Activated CD8-positive, alpha-beta T cell treated with anti-CD3 and anti-CD28 coated beads for 36 hours (primary cell): Measurements from ENCODE around the gene DDB1. TPM values are rescaled to one million over a fixed set of nuclear protein-coding genes. Genes with fewer than 3 reads are reported as not detected.

ENCODE experiments used
- ATAC-seq: fragments of 200-7000 bp; cut with Tn5 transposase; one replicate; pipeline ENCODE4 v1.10.0; 2021; ENCODE audit warnings: mild to moderate bottlenecking, moderate library complexity
- CTCF ChIA-PET: fragments of 350-600 bp; sonication (Branson Sonifier 250); formaldehyde crosslinking; loops from one replicate; lab custom pipeline; 2021; ENCODE audit warnings: antibody characterized with exemption; lab: Charles Lee
- POLR2A ChIA-PET: fragments of 350-600 bp; sonication (Branson Sonifier 250); formaldehyde crosslinking; loops from one replicate; lab custom pipeline; 2021; ENCODE audit warnings: antibody characterized with exemption; lab: Charles Lee
- DNase-seq: peaks from one replicate; pipeline ENCODE4 v3.0.0-alpha.2; 2020
- H3K27ac Mint-ChIP-seq: one replicate; pipeline ENCODE4 v1.8.0; 2021; ENCODE audit warnings: mild to moderate bottlenecking, mixed read lengths
- H3K27me3 Mint-ChIP-seq: one replicate; pipeline ENCODE4 v1.8.0; 2021; ENCODE audit warnings: mixed read lengths
- H3K36me3 Mint-ChIP-seq: one replicate; pipeline ENCODE4 v1.8.0; 2021; ENCODE audit warnings: low read depth, mixed read lengths
- H3K4me1 Mint-ChIP-seq: one replicate; pipeline ENCODE4 v1.8.0; 2021; ENCODE audit warnings: low read depth, mixed read lengths
- H3K4me3 Mint-ChIP-seq: one replicate; pipeline ENCODE4 v1.8.0; 2021; ENCODE audit warnings: mild to moderate bottlenecking, moderate library complexity, mixed read lengths
- H3K9me3 Mint-ChIP-seq: one replicate; pipeline ENCODE4 v1.8.0; 2021; ENCODE audit warnings: mixed read lengths
- intact Hi-C: fragments of 100-400 bp; cut with micrococcal nuclease; formaldehyde crosslinking; loops from one replicate; pipeline ENCODE4 v1.10.0; 2022
- total RNA-seq, 2 experiments: library from RNA; stranded (reverse); gene quantifications; one replicate each; pipeline ENCODE4 v1.2.3, GENCODE V29; 2021
- TF ChIP-seq, protein P1 (sequence below): fragments of 200-600 bp; IDR thresholded peaks from one replicate; pipeline ENCODE4 v1.8.0; 2022; ENCODE audit warnings: antibody characterized with exemption, mild to moderate bottlenecking

DDB1 gene
- total RNA-seq, 2 experiments from 2014 or later: 269 to 270 TPM

DNA sequence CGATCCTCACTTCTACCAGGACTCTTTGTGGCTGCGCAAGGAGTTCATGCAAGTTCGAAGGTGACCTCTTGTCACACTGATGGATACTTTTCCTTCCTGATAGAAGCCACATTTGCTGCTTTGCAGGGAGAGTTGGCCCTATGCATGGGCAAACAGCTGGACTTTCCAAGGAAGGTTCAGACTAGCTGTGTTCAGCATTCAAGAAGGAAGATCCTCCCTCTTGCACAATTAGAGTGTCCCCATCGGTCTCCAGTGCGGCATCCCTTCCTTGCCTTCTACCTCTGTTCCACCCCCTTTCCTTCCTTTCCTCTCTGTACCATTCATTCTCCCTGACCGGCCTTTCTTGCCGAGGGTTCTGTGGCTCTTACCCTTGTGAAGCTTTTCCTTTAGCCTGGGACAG, 35.7 kb upstream of the DDB1 start:
- DNase-seq: no peak
- intact Hi-C loops: no loop called here
- ATAC-seq: no peak
- Mint-ChIP-seq H3K4me3 (no peak overlapping the region), H3K4me1 (peaks cover 17% of the 10 kb centered on the region), H3K9me3 (no peaks in the 10 kb centered on the region), H3K27me3 (no peaks in the 10 kb centered on the region), H3K27ac (no peak overlapping the region), H3K36me3 (peaks cover 51% of the 10 kb centered on the region)
- TF ChIP-seq, protein P1, sequence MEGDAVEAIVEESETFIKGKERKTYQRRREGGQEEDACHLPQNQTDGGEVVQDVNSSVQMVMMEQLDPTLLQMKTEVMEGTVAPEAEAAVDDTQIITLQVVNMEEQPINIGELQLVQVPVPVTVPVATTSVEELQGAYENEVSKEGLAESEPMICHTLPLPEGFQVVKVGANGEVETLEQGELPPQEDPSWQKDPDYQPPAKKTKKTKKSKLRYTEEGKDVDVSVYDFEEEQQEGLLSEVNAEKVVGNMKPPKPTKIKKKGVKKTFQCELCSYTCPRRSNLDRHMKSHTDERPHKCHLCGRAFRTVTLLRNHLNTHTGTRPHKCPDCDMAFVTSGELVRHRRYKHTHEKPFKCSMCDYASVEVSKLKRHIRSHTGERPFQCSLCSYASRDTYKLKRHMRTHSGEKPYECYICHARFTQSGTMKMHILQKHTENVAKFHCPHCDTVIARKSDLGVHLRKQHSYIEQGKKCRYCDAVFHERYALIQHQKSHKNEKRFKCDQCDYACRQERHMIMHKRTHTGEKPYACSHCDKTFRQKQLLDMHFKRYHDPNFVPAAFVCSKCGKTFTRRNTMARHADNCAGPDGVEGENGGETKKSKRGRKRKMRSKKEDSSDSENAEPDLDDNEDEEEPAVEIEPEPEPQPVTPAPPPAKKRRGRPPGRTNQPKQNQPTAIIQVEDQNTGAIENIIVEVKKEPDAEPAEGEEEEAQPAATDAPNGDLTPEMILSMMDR: no peak
- POLR2A ChIA-PET: interaction anchor here (0.7 to 2.8 kb wide), 4 partner anchors 13 to 35 kb away, joined by 3 to 11 read pairs (median 3); partner anchors contain the start of genes DDB1 and TKFC
- CTCF ChIA-PET: interaction anchor here (1.0 to 2.7 kb wide), 5 partner anchors 10 to 67 kb away, joined by 3 to 24 read pairs (median 3); no protein-coding TSS in a partner anchor

DNA sequence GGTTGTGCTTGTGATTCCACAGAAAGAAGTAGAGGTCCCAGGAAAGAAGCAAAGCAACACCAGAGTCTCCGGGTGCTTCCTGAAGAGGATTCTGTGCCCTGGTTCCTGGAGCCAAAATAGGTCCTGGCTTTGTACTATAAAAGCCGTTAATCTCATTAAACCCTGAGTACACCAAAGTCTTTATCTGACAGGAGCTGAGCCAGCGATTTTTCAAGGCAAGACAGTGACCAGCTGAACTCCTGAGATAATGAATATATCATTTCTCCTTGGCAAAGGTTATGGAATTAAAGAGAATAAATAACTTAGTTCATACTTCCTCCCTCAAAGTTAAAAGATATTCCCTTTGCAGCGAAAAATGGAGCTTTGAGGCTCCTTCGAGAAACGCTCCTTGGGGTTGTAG, 34.5 kb upstream of the DDB1 start:
- no peaks in the 10 kb centered on the region for H3K27me3 Mint-ChIP-seq
- peaks cover 27% of the 10 kb centered on the region for H3K4me1 Mint-ChIP-seq
- intact Hi-C loops: no loop called here
- DNase-seq (no peak), ATAC-seq (no peak)
- TF ChIP-seq, protein P1: no peak
- H3K27ac Mint-ChIP-seq: no peak overlapping the region
- CTCF ChIA-PET: interaction anchor here (8.9 to 16.8 kb wide), 2 partner anchors 18 to 29 kb away, joined by 86 to 181 read pairs; partner anchors contain the start of genes DDB1 and TKFC
- no peaks in the 10 kb centered on the region for H3K9me3 Mint-ChIP-seq
- no peak overlapping the region for H3K4me3 Mint-ChIP-seq
- POLR2A ChIA-PET: interaction anchor here (0.8 to 2.8 kb wide), 5 partner anchors 18 to 208 kb away, joined by 3 to 11 read pairs (median 3); partner anchors contain the start of genes DDB1 and TKFC
- H3K36me3 Mint-ChIP-seq: peaks cover 54% of the 10 kb centered on the region

DNA sequence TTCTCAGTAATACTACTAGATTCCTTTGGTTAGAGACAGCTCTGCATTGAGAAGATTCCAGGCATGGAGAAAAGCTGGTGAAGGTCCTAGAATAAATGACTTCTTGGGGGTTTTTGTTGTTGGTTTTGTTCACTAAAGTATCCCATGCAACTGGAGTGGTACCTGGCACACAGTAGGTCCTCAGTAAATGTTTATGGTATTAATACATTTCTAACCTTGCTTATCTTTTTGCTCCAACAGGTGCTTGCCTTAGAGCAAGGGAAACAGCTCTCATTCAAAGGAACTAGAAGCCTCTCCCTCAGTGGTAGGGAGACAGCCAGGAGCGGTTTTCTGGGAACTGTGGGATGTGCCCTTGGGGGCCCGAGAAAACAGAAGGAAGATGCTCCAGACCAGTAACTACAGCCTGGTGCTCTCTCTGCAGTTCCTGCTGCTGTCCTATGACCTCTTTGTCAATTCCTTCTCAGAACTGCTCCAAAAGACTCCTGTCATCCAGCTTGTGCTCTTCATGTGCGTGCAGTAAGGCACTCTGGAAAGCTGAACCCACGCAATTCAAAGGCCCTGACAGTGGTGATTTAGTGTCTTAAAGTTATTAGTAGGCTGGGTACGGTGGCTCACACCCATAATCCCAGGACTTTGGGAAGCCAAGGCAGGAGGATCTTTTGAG, 31.2 kb upstream of the DDB1 start:
- ChIA-PET CTCF (interaction anchor here (3.5 to 16.8 kb wide), 3 partner anchors 21 to 71 kb away, joined by 17 to 181 read pairs (median 86); partner anchors contain the start of genes DDB1 and TKFC), POLR2A (interaction anchor here (0.6 to 6.5 kb wide), 11 partner anchors 11 to 414 kb away, joined by 3 to 59 read pairs (median 8); partner anchors contain the start of genes CPSF7, DDB1, SDHAF2 and TKFC)
- H3K27ac Mint-ChIP-seq: peak overlapping the region; percentile 3
- H3K27me3 Mint-ChIP-seq: no peaks in the 10 kb centered on the region
- peak overlapping the region; percentile 99 for H3K4me3 Mint-ChIP-seq
- H3K36me3 Mint-ChIP-seq: peaks cover 33% of the 10 kb centered on the region
- no peak for ATAC-seq
- no peaks in the 10 kb centered on the region for H3K9me3 Mint-ChIP-seq
- intact Hi-C loops: no loop called here
- H3K4me1 Mint-ChIP-seq: peaks cover 27% of the 10 kb centered on the region
- TF ChIP-seq, protein P1: no peak
- DNase-seq: no peak

DNA sequence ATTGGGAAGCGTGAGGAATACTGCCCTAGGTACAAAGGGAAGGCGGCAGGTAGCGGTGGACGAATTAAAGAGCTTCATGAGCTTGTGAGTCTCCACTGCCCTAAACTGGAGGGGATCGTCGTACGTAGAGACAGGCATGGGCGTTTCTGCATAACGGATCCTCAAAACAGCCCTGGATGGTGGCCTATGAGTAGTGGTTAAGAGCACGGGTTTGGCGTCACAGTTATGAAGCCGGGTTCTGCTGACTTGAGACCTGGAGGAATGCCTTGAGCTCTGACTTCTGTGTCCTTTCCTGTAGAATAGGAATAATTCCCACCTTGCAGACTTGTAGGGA, 29.6 kb upstream of the DDB1 start:
- no peaks in the 10 kb centered on the region for H3K9me3 Mint-ChIP-seq
- ChIA-PET CTCF (interaction anchor here (1.0 to 16.8 kb wide), 9 partner anchors 9 to 83 kb away, joined by 4 to 181 read pairs (median 8); partner anchors contain the start of genes DDB1, TKFC and TMEM216), POLR2A (interaction anchor here (0.8 to 6.5 kb wide), 18 partner anchors 8 to 447 kb away, joined by 3 to 59 read pairs (median 8); partner anchors contain the start of genes CPSF7, DDB1, SDHAF2 and TKFC)
- H3K36me3 Mint-ChIP-seq: peaks cover 22% of the 10 kb centered on the region
- peak; percentile 55 for DNase-seq
- H3K27me3 Mint-ChIP-seq: no peaks in the 10 kb centered on the region
- H3K4me3 Mint-ChIP-seq: peak overlapping the region; percentile 99
- H3K4me1 Mint-ChIP-seq: peaks cover 32% of the 10 kb centered on the region
- intact Hi-C loops: loop anchor here (2.0 kb wide), 1 partner anchor 30 kb away; the partner anchor contains the start of genes DDB1 and TKFC
- TF ChIP-seq, protein P1: no peak
- peak; percentile 21 for ATAC-seq
- peak overlapping the region; percentile 99 for H3K27ac Mint-ChIP-seq
